GM12864 (cell line): ENCODE data around the gene THRB.
A peak's percentile ranks its signal among the peaks of the same experiment; 100 is the strongest.

Source experiments
- DNase-seq: peaks from one replicate; pipeline ENCODE4 v3.0.0-alpha.2; 2011; ENCODE audit warnings: low read depth
- H3K4me3 ChIP-seq: 2 replicates; pipeline ENCODE4 v1.5.1; 2011; ENCODE audit warnings: mild to moderate bottlenecking, low read depth, low read length, control low read depth
- CTCF ChIP-seq: IDR thresholded peaks from 2 replicates; pipeline ENCODE4 v1.5.1; 2011; ENCODE audit warnings: low read depth, mild to moderate bottlenecking, moderate library complexity, low read length, control low read depth, inconsistent platforms; ENCODE audit errors: missing control alignments

The THRB gene

DNA sequence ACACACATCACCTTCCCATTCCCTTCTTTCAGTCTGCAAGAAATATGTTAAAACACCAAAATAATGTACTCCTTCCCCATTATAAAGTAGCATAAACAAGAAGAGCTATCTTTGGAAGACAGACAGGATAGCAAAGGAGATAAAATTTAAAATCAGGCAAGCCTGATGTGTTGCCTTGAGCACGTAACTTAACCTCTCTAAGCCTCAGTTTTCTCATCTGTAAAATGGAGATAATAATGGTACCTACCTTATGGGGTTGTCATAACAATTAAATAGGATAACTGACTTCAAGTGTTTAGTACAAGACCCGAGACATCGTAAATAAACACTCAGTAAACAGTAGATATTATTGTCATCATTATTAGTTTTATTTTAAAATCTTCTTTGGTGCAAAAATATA is 407.2 kb downstream of the THRB start:
- DNase-seq = no peak
- no peak for TF ChIP-seq CTCF
- H3K4me3 ChIP-seq = no peak overlapping the region

DNA sequence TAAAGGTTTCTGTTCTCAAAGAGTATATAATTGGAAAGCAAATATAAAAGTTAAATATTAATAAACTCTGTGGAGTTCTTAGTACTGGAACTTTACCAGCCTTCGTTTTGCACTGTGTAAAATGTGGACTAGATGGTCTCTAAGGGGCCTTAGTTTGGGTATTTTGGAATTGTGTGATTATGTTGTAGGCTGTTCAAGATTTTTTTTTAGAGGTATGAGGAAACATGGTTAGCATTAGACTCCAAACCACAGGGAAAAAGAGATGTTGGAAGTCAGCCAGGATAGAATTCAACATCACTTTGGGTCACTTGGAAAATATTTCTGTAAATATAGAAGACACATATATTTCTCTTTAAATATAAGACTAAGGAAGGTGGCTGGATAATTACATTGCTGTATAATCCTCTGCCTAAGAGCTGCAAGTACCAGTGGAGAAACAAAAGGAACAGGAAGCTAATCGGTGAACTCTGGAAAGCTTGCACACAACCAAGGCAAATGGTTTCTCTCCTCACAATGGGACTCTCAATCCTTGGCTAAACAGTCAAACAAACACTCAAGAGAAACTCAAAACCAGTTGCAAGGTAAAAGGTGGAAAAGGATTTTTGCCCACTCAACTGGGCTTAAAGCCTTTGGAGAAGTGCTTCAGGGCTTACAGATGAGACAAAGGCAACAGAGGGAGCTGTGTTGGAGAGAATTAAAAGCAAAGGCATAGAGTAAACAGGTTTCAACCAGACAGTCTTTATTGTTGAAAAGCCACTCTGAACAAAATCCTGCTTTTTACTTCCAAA is 407.8 kb downstream of the THRB start:
- no peak overlapping the region for H3K4me3 ChIP-seq
- no peak for TF ChIP-seq CTCF
- no peak for DNase-seq

DNA sequence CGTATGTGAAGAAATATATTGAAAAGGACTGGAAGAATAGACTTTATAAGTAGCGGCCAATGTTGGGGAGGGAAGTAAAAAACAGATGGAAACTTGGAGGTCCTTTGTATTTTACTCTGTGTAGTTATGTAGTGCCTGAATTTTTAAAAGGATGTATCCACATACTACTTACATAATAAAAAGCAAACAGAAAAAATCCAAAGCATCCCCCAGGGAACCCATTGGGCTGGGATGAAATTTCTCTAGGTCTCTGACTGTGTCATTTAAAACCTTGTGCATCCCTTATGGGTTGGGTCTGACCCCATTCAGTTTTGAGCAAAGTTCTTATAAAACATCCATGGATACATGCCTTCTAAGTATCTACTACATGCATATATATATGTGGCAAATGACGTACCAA is 408.4 kb downstream of the THRB start:
- DNase-seq = no peak
- H3K4me3 ChIP-seq = no peak overlapping the region
- no peak for TF ChIP-seq CTCF

DNA sequence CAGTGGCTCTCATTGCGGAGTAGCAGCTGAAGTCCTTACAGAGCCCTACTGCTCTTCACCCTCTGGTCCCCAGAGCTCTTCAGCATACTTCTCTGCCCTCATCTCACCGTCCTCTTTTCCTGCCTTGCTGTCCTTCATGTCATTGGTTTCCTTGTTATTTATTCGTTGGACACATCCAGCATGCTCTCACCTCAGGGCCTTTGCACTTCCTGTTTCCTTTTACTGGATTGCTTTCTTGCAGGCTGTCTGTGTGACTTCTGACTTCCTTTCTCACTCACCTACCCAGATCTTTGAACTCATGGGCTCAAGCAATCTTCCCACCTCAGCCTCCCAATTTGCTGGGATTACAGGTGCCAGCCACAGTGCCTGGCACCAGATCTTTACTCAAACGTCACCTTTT is 422.5 kb downstream of the THRB start:
- DNase-seq = no peak
- no peak for TF ChIP-seq CTCF
- no peak overlapping the region for H3K4me3 ChIP-seq

GRCh38 chr3:24069045-24069444 is 425.6 kb downstream of the THRB start:
- DNase-seq = no peak
- no peak overlapping the region for H3K4me3 ChIP-seq
- TF ChIP-seq CTCF = peak; percentile 5

DNA sequence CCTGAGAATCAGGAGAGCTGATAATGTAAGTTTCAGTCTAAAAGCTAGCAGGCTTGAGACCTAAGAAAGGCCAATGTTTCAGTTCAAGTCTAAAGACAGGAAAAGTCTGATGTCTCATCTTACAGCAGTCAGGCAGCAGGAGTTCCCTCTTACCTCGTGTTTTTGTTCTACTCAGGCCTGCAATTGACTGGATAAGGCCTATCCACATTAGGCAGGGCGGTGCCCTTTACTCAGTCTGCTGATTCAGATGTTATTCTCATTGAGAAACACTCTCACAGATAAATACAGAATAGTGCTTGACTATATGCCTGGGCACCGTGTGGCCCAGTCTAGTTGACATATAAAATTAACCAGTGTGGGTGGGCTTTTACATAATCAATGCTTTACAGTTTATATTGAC is 427.2 kb downstream of the THRB start:
- no peak for DNase-seq
- H3K4me3 ChIP-seq = no peak overlapping the region
- no peak for TF ChIP-seq CTCF
